ENCODE measurements around the gene TXNRD1.

The TXNRD1 gene

DNA sequence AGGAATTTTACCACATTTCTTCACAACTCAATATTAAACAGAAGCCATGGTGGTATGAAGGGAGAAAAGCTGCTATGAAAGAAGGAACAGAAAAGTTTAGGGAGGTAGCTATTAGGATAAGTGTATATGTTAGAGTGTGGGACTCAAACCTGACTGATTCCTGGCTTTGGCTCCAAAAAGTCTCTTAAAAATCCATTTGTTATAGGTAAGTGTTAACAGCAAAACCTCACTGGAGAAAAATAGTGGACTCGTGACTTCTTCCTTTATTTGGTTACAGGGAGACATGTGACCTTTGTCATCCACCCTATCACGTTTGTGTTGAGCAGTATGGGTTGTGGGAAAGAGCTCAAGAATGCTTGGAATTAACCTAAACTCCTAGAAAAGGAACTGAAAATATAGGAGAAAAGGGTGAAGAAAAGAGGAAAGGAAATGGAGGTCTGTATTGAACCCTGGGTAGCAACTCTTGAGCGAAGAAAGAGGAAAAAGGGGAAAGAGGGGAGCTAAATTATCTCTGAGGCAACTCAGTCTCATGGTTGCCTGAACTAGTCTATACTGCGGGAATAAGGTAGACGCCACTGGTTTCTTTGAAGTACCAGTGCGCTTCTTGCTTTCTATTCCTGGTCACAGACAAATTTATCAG lies 84.4 kb downstream of the TXNRD1 start:
- Histone ChIP-seq H3K79me2 (ENCODE audit: low read length) (peaks cover 99% of the 10 kb centered on the region), H4K20me1 (ENCODE audit: insufficient read depth, low read length) (peaks cover 65% of the 10 kb centered on the region), H3K27ac (ENCODE audit: low read length) (no peak overlapping the region), H3K4me2 (ENCODE audit: low read length) (no peak overlapping the region), H3K36me3 (replicated peaks; ENCODE audit: low read depth, low read length) (peaks cover 56% of the 10 kb centered on the region), H2AFZ (ENCODE audit: low read depth, low read length) (no peak overlapping the region), H3K9ac (ENCODE audit: low read length) (no peak overlapping the region), H3K4me3 (ENCODE audit: low read length) (no peak overlapping the region), H3K4me1 (ENCODE audit: low read length) (no peaks in the 10 kb centered on the region), H3K27me3 (ENCODE audit: low read depth, low read length) (no peaks in the 10 kb centered on the region), H3K9me3 (ENCODE audit: insufficient read depth, low read length) (no peaks in the 10 kb centered on the region)
- TF ChIP-seq CTCF (IDR thresholded peaks at IDR 0.05; ENCODE audit: low read depth, low read length) (no peak), EZH2phosphoT487 (IDR thresholded peaks at IDR 0.05; ENCODE audit: low read depth) (no peak)

DNA sequence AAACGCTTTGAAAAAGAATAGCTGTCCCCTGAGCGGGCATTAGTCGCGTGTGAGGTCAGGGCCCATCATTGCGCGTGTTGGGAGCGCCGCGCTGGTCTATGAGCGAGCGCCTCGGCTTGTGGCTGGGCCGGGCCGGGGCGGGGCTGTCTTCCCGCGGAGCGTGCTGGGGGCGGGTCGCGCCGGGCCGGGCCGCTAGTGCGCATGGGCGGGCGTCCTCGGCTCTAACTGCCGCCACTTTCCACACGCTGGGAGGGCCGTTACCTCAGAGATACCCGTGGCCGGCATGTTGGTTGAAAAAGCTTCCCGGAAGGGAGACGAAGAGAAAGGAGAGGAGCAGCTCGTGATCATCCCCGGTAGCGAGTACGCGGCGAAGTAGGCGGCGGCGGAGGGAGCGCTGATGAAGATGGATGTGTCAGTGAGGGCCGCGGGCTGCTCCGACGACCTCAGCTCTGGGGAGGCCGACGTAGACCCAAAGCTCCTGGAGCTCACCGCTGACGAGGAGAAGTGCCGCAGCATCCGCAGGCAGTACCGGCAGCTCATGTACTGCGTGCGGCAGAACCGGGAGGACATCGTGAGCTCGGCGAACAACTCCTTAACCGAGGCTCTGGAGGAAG lies 88.1 kb downstream of the TXNRD1 start, which contains the start of gene EID3:
TSS of gene EID3 (plus strand) at position 202 of the 614 bp plus-strand sequence. CDS start at position 398, 196 bp downstream.
- Histone ChIP-seq H3K4me3 (ENCODE audit: low read length) (no peak within 1 kb of the TSS), H4K20me1 (ENCODE audit: insufficient read depth, low read length) (peaks cover 69% of the 10 kb centered on the region), H3K9ac (ENCODE audit: low read length) (no peak within 1 kb of the TSS), H3K4me1 (ENCODE audit: low read length) (no peaks in the 10 kb centered on the region), H3K9me3 (ENCODE audit: insufficient read depth, low read length) (no peaks in the 10 kb centered on the region), H3K4me2 (ENCODE audit: low read length) (no peak within 1 kb of the TSS), H3K36me3 (replicated peaks; ENCODE audit: low read depth, low read length) (peaks cover 31% of the 10 kb centered on the region), H3K79me2 (ENCODE audit: low read length) (peaks cover 100% of the 10 kb centered on the region), H2AFZ (ENCODE audit: low read depth, low read length) (no peak within 1 kb of the TSS), H3K27ac (ENCODE audit: low read length) (no peak within 1 kb of the TSS), H3K27me3 (ENCODE audit: low read depth, low read length) (no peaks in the 10 kb centered on the region)
- TF ChIP-seq EZH2phosphoT487 (IDR thresholded peaks at IDR 0.05; ENCODE audit: low read depth), result no peak
- no peak for TF ChIP-seq CTCF (IDR thresholded peaks at IDR 0.05; ENCODE audit: low read depth, low read length)

- no peaks in the 10 kb centered on the region for H3K4me1 ChIP-seq (ENCODE audit: low read length)
- no peaks in the 10 kb centered on the region for H3K9me3 ChIP-seq (ENCODE audit: insufficient read depth, low read length)
- H3K27me3 ChIP-seq (ENCODE audit: low read depth, low read length), result no peaks in the 10 kb centered on the region
- no peak overlapping the region for H3K4me3 ChIP-seq (ENCODE audit: low read length)
- H3K79me2 ChIP-seq (ENCODE audit: low read length), result peaks cover 100% of the 10 kb centered on the region
- no peak overlapping the region for H2AFZ ChIP-seq (ENCODE audit: low read depth, low read length)
- no peak overlapping the region for H3K27ac ChIP-seq (ENCODE audit: low read length)
- peaks cover 28% of the 10 kb centered on the region for H3K36me3 ChIP-seq (replicated peaks; ENCODE audit: low read depth, low read length)
- no peak for TF ChIP-seq CTCF (IDR thresholded peaks at IDR 0.05; ENCODE audit: low read depth, low read length)
- TF ChIP-seq EZH2phosphoT487 (IDR thresholded peaks at IDR 0.05; ENCODE audit: low read depth), result no peak
- peaks cover 69% of the 10 kb centered on the region for H4K20me1 ChIP-seq (ENCODE audit: insufficient read depth, low read length)
- H3K9ac ChIP-seq (ENCODE audit: low read length), result no peak overlapping the region
- no peak overlapping the region for H3K4me2 ChIP-seq (ENCODE audit: low read length)
Observed at GRCh38 chr12:104304261-104305009, 88.9 kb downstream of the TXNRD1 start.

GRCh38 chr12:104305349-104305748 lies 89.8 kb downstream of the TXNRD1 start:
- H3K4me2 ChIP-seq (ENCODE audit: low read length), result no peak overlapping the region
- peaks cover 26% of the 10 kb centered on the region for H3K36me3 ChIP-seq (replicated peaks; ENCODE audit: low read depth, low read length)
- no peaks in the 10 kb centered on the region for H3K4me1 ChIP-seq (ENCODE audit: low read length)
- H2AFZ ChIP-seq (ENCODE audit: low read depth, low read length), result no peak overlapping the region
- peaks cover 100% of the 10 kb centered on the region for H3K79me2 ChIP-seq (ENCODE audit: low read length)
- no peak overlapping the region for H3K9ac ChIP-seq (ENCODE audit: low read length)
- no peak overlapping the region for H3K4me3 ChIP-seq (ENCODE audit: low read length)
- peaks cover 66% of the 10 kb centered on the region for H4K20me1 ChIP-seq (ENCODE audit: insufficient read depth, low read length)
- H3K9me3 ChIP-seq (ENCODE audit: insufficient read depth, low read length), result no peaks in the 10 kb centered on the region
- H3K27me3 ChIP-seq (ENCODE audit: low read depth, low read length), result no peaks in the 10 kb centered on the region
- no peak overlapping the region for H3K27ac ChIP-seq (ENCODE audit: low read length)
- no peak for TF ChIP-seq EZH2phosphoT487 (IDR thresholded peaks at IDR 0.05; ENCODE audit: low read depth)

Data from OCI-LY3 (cell line).